Thymus (tissue), 11 donors: ENCODE data around the gene CCNQ. TPM values are rescaled to one million over a fixed set of nuclear protein-coding genes. Genes with fewer than 3 reads are reported as not detected.
A peak's percentile ranks its signal among the peaks of the same experiment; 100 is the strongest.

Experiments
- DNase-seq, 9 donors: peaks; one replicate each; pipeline ENCODE4 v3.0.0-alpha.2; 2013; ENCODE audit warnings: low spot score in 9 of 9, low read depth in 6 of 9, missing footprints in 1 of 9
- H3K27ac ChIP-seq, 2 donors: one replicate each; pipeline ENCODE4 v1.5.1; 2013; ENCODE audit warnings: control low read depth in 1 of 2, low read depth in 1 of 2, low read length in 1 of 2, mild to moderate bottlenecking in 1 of 2, moderate library complexity in 1 of 2
- H3K27me3 ChIP-seq, 2 donors: one replicate each; pipeline ENCODE4 v1.5.1; 2013; ENCODE audit warnings: low read length in 1 of 2; ENCODE audit not compliant: control insufficient read depth in 2 of 2, insufficient read depth in 1 of 2
- H3K36me3 ChIP-seq, 2 donors: one replicate each; pipeline ENCODE4 v1.5.1; 2013; ENCODE audit warnings: low read length in 1 of 2, mild to moderate bottlenecking in 1 of 2, moderate library complexity in 1 of 2; ENCODE audit not compliant: control insufficient read depth in 2 of 2, insufficient read depth in 2 of 2
- H3K4me1 ChIP-seq, 2 donors: one replicate each; pipeline ENCODE4 v1.5.1; 2013; ENCODE audit warnings: low read length in 2 of 2; ENCODE audit not compliant: control insufficient read depth in 2 of 2, insufficient read depth in 2 of 2
- H3K4me3 ChIP-seq, 2 donors: one replicate each; pipeline ENCODE4 v1.5.1; 2013; ENCODE audit warnings: low read length in 2 of 2, control low read depth in 1 of 2, mild to moderate bottlenecking in 1 of 2
- H3K9me3 ChIP-seq, 2 donors: one replicate each; pipeline ENCODE4 v1.5.1; 2013; ENCODE audit warnings: low read length in 1 of 2, mild to moderate bottlenecking in 1 of 2; ENCODE audit not compliant: control insufficient read depth in 2 of 2, insufficient read depth in 1 of 2
- WGBS: extraction: QIAGEN DNeasy Blood & Tissue Kit; methylation state at CpG from one replicate; pipeline ENCODE4 v1.1.7; 2013; 5-methylcytosine and 5-hydroxymethylcytosine counted together
- polyA plus RNA-seq: library from polyadenylated mRNA; stranded (reverse); fragments of 200-250 nt; gene quantifications from one replicate; pipeline ENCODE4 v1.2.3, GENCODE V29; 2013
- total RNA-seq: library from RNA; stranded (reverse); fragments of 120-200 nt; gene quantifications from one replicate; pipeline ENCODE4 v1.2.4, GENCODE V29; 2013
- donor health status: healthy.

CCNQ gene
- total and polyA plus RNA-seq, 2 donors, result 21.1 to 28.4 TPM

- Histone ChIP-seq H3K4me3 (no peak overlapping the region), H3K9me3 (no peaks in the 10 kb centered on the region), H3K27ac (no peak overlapping the region), H3K36me3 (no peaks in the 10 kb centered on the region), H3K4me1 (peaks cover 0 to 8% of the 10 kb centered on the region in 2 donors), H3K27me3 (peaks cover 0 to 4% of the 10 kb centered on the region in 2 donors)
- 95% methylated on average over 22 of the region's 22 CpGs for WGBS
- DNase-seq, result no peak
These were observed 38.5 kb downstream of the CCNQ start for GRCh38 chrX:153560466-153560865.

- H3K4me1 ChIP-seq, result peaks cover 0 to 8% of the 10 kb centered on the region in 2 donors
- DNase-seq, result no peak
- H3K9me3 ChIP-seq, result no peaks in the 10 kb centered on the region
- H3K27ac ChIP-seq, result no peak overlapping the region
- H3K27me3 ChIP-seq, result peaks cover 0 to 4% of the 10 kb centered on the region in 2 donors
- no peak overlapping the region for H3K4me3 ChIP-seq
- H3K36me3 ChIP-seq, result no peaks in the 10 kb centered on the region
- 43% methylated on average over 9 of the region's 9 CpGs for WGBS
These were observed 38.9 kb downstream of the CCNQ start for GRCh38 chrX:153560000-153560399.

DNA sequence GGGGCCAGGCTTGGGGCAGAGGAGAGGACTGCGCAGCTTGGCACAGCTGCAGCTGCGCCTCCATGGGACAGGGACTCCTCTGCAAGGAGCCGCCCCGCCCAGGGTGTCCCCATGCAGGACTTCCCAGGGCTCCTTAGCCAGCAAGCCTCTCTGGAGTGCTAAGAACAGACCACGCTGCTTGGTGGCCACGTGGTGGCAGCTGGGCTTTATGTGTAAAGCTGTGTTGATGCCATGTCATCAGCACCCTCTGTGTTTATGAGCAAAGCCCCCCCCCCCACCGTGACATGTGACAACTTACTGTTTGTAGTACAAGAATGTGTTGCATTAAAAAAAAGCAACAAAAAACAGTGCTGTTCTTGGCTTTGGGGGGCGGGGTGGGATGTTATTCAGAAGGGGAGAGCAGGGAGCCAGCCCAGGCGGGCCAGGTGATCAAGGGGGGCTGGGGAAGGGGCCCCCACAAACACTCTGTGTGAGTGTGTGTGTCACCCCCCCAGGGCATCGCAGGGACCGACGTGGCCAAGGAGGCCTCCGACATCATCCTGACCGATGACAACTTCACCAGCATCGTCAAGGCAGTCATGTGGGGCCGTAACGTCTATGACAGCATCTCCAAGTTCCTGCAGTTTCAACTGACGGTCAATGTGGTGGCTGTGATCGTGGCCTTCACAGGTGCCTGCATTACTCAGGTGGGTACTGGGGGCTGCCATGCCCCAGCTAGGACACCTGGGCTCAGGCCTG is 41.2 kb downstream of the CCNQ start:
- no peaks in the 10 kb centered on the region for H3K36me3 ChIP-seq
- no peak overlapping the region for H3K27ac ChIP-seq
- H3K27me3 ChIP-seq, result peaks cover 0 to 6% of the 10 kb centered on the region in 2 donors
- WGBS, result 94% methylated on average over 19 of the region's 19 CpGs
- H3K9me3 ChIP-seq, result no peaks in the 10 kb centered on the region
- H3K4me1 ChIP-seq, result peaks cover 0 to 8% of the 10 kb centered on the region in 2 donors
- H3K4me3 ChIP-seq, result no peak overlapping the region
- DNase-seq, result no peak

DNA sequence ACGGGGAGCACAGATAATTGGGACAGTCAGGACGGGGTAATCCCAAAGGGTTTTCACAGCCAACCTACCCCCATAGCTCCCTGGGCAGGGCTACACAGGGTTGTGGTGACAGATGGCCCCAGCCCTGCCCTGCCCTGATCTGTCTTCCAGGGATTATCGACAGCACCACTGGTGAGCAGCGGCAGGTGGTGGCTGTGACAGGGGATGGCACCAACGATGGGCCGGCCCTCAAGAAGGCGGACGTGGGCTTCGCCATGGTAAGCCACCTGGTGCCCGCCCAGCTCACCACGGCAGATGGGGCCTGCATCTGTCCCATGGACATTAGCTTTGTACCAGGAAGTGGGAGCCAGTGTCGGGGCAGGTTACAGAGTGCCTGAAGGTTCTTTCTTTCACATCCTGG is 42.2 kb downstream of the CCNQ start:
- DNase-seq, result no peak
- Histone ChIP-seq H3K27me3 (peaks cover 0 to 6% of the 10 kb centered on the region in 2 donors), H3K4me3 (no peak overlapping the region), H3K36me3 (no peaks in the 10 kb centered on the region), H3K27ac (no peak overlapping the region), H3K9me3 (no peaks in the 10 kb centered on the region), H3K4me1 (peaks cover 0 to 8% of the 10 kb centered on the region in 2 donors)
- 92% methylated on average over 12 of the region's 12 CpGs for WGBS

- Histone ChIP-seq H3K27ac (no peak overlapping the region), H3K4me1 (peaks cover 0 to 3% of the 10 kb centered on the region in 2 donors), H3K4me3 (no peak overlapping the region), H3K36me3 (no peaks in the 10 kb centered on the region), H3K9me3 (no peaks in the 10 kb centered on the region), H3K27me3 (peaks cover 0 to 4% of the 10 kb centered on the region in 2 donors)
- DNase-seq, result peak in 8 of 9 donors; percentile 20 to 61 (median 32)
- WGBS, result 50% methylated on average over 17 of the region's 17 CpGs
These were observed 44.3 kb downstream of the CCNQ start for GRCh38 chrX:153554519-153555167.

GRCh38 chrX:153551135-153551534 is 47.8 kb downstream of the CCNQ start:
- H3K9me3 ChIP-seq, result no peaks in the 10 kb centered on the region
- H3K27me3 ChIP-seq, result peaks cover 0 to 15% of the 10 kb centered on the region in 2 donors
- no peaks in the 10 kb centered on the region for H3K36me3 ChIP-seq
- H3K4me3 ChIP-seq, result no peak overlapping the region
- no peak for DNase-seq
- H3K4me1 ChIP-seq, result no peaks in the 10 kb centered on the region
- no peak overlapping the region for H3K27ac ChIP-seq
- 94% methylated on average over 5 of the region's 5 CpGs for WGBS

GRCh38 chrX:153549807-153550206 is 49.1 kb downstream of the CCNQ start:
- H3K36me3 ChIP-seq, result no peaks in the 10 kb centered on the region
- H3K27ac ChIP-seq, result no peak overlapping the region
- H3K9me3 ChIP-seq, result no peaks in the 10 kb centered on the region
- no peaks in the 10 kb centered on the region for H3K4me1 ChIP-seq
- peaks cover 0 to 13% of the 10 kb centered on the region in 2 donors for H3K27me3 ChIP-seq
- WGBS, result 89% methylated on average over 16 of the region's 16 CpGs
- DNase-seq, result no peak
- no peak overlapping the region for H3K4me3 ChIP-seq

GRCh38 chrX:153549231-153549630 is 49.7 kb downstream of the CCNQ start:
- peaks cover 0 to 13% of the 10 kb centered on the region in 2 donors for H3K27me3 ChIP-seq
- no peaks in the 10 kb centered on the region for H3K9me3 ChIP-seq
- 94% methylated on average over 17 of the region's 17 CpGs for WGBS
- no peaks in the 10 kb centered on the region for H3K4me1 ChIP-seq
- no peak overlapping the region for H3K4me3 ChIP-seq
- no peak overlapping the region for H3K27ac ChIP-seq
- H3K36me3 ChIP-seq, result no peaks in the 10 kb centered on the region
- no peak for DNase-seq

DNA sequence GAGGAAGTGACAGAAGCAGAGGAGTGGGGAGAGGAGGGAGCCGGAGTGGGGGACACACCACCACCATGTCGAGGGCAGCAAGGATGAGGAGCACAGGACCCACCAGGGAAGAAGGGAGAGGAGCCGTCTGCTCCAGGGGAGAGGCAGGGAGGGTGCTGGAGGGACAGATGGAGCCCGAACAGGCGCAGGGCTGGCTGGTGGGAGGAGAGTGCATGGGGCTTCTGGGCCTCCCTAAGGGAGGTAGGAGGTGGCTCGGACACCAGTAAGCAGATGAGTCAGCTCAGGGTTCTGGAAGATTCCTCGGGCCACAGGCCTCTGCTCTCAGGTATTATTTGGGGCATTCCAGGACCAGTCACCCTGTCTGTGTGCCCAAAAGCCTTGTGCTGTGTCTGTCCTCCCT is 51.7 kb downstream of the CCNQ start:
- Histone ChIP-seq H3K27me3 (peaks cover 0 to 12% of the 10 kb centered on the region in 2 donors), H3K27ac (no peak overlapping the region), H3K36me3 (no peaks in the 10 kb centered on the region), H3K9me3 (no peaks in the 10 kb centered on the region), H3K4me3 (no peak overlapping the region), H3K4me1 (no peaks in the 10 kb centered on the region)
- 74% methylated on average over 7 of the region's 7 CpGs for WGBS
- DNase-seq, result no peak
